GM10266 (cell line): Measurements from ENCODE around the gene MCHR2.

ENCODE experiments used
- DNase-seq: peaks from one replicate; pipeline ENCODE4 v3.0.0; 2012; ENCODE audit errors: extremely low spot score
- TF ChIP-seq, protein P1 (sequence below): IDR thresholded peaks from 2 replicates; pipeline ENCODE4 v1.5.1; 2012; ENCODE audit warnings: mild to moderate bottlenecking, low read depth; ENCODE audit not compliant: control insufficient read depth, insufficient read depth; ENCODE audit errors: missing control alignments

The MCHR2 gene

DNA sequence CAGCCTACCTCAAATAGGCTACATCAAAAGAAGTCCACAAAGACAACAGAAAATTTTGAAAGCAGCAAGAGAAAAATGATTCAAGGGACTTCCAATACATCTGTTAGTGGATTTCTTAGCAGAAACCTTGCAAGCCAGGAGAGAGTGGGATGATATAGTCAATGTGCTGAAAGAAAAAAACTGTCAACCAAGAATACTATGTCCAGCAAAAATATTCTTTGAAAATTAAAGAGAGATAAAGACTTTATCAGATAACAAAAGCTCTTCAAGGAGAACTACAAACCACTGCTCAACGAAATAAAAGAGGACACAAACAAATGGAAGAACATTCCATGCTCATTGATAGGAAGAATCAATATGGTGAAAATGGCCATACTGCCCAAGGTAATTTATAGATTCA lies 34.0 kb downstream of the MCHR2 start:
- TF ChIP-seq, protein P1, sequence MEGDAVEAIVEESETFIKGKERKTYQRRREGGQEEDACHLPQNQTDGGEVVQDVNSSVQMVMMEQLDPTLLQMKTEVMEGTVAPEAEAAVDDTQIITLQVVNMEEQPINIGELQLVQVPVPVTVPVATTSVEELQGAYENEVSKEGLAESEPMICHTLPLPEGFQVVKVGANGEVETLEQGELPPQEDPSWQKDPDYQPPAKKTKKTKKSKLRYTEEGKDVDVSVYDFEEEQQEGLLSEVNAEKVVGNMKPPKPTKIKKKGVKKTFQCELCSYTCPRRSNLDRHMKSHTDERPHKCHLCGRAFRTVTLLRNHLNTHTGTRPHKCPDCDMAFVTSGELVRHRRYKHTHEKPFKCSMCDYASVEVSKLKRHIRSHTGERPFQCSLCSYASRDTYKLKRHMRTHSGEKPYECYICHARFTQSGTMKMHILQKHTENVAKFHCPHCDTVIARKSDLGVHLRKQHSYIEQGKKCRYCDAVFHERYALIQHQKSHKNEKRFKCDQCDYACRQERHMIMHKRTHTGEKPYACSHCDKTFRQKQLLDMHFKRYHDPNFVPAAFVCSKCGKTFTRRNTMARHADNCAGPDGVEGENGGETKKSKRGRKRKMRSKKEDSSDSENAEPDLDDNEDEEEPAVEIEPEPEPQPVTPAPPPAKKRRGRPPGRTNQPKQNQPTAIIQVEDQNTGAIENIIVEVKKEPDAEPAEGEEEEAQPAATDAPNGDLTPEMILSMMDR, result no peak
- no peak for DNase-seq

DNA sequence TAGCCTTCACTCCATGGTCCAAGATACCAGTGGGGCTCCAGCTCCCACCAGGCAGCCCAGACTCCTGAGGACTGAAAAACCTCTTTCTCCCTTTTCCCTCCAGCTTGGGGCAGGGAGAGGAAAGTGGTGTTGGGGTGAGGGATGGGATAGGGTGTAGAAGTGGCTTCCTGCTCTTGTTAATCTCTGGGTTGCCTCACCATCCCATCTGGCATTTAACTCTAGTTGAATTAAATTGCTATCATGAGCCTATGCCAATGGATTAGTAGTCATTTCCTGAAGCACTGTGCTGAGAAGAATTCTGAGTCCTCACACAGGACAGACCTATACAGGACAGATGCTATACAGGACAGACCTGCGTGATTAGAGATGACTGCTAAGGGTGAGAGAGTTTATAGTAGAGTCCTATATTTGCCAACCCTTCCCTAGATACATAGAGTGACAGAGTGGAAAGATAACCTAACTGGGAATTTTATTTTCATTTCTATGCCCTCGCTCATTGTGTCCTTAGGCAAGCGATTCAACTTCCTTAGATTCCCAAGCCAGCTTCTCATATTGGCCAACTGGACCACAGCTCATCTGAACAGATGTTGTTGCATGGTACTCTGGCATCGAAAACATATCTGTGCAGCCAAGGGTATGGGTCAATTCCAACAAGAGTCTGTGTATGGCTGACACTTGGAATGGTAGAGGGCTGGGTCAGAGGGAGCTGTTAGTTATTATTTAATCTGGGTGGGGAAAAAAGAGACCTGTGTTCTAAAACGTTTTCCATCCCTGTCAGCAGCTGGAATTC lies 42.8 kb downstream of the MCHR2 start:
- TF ChIP-seq, protein P1, result no peak
- DNase-seq, result no peak

DNA sequence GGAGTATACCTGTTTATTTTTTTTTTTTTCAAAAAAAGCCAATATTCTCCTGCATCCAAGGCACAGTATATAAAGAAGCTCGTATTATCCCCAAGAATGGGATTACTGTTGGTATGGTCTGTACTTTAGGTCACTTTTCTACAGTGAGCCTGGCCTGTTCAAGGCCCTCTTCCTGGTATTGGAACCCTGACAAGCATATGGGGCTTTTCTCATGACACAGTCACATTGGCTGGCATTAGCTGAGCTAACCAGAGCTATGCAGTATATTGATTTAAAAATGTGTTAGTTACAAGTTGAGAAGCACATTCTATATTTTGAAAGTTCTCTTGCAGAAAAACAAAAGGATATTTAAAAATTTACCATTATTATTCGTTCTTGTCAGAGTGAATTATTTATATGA lies 48.0 kb downstream of the MCHR2 start:
- TF ChIP-seq, protein P1, result no peak
- DNase-seq, result no peak

DNA sequence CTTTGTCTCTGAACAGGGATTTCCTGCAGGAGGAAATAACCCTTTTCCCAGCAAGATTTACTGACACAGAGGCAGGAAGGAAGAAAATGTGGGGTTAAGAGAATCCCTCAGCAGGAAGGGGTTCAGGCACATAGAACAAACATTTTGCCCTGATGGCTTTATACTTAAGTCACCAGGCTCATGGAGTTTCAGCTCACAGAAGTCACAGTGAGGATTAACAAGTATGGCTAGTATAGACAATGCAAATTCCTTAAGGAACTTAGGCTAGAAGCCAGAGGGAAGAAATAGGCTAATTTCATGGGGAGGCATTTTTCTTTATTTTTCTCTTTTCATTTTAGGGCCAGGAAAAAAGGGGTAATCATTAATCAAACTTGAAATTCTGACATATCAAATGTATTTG lies 50.2 kb downstream of the MCHR2 start:
- TF ChIP-seq, protein P1, result no peak
- DNase-seq, result no peak

DNA sequence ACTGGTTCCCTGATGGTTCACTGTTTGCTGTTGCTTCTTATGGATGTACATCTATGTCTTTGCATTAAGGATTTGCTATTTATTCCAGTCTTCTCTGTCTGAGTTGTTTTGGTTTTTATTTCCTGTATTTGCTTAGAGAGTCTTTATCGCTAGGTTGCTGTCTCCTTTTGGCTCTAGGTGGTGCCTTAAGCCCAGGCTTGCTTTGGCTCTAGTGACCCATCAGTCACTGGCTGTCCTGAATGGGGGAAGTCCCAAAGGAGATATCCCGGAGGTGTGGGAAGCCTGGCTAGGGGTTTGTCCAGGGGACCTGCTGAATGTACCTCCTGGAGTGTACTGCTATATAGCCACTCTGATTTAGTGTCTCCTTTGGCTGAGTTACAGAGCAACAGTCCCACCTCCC lies 53.4 kb downstream of the MCHR2 start:
- TF ChIP-seq, protein P1, result no peak
- DNase-seq, result no peak

DNA sequence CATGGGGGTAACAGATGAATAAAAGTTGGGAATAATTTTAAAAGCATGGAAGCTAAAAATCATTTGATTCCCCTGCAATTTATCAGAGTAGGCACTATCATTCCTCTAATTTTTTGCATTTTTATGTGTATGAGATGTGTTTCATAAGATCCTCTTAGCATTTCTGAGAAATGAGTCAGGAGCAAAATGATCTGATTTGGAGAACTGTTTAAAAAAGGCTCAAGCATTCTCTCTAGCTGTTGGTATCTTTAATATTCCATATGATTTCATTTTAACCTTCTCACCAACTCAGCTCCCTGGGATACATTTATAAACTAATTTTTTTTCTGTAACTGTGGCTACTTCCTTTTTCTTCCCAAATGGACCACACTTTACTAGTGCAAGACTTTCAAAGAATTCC lies 60.9 kb downstream of the MCHR2 start:
- TF ChIP-seq, protein P1, result no peak
- DNase-seq, result no peak

DNA sequence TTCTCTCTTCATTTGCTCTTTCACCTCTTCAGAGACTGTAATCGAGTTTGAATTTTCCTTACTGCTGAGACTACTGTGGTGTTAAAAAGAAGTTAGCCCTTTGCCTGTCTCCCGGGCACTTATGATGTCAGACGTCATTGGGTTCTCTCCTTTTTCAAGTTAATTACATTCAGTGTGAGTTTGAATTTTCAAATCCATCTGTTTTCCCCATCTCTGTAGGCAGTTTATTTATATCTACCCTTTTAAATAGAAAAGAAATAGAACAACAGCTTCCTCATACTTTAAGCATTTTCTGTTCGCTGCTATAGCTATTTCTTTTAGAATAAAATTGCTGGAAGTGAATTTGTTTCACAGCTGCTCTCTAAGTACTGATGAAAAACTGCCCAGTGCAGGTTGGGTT lies 81.4 kb downstream of the MCHR2 start:
- no peak for DNase-seq
- TF ChIP-seq, protein P1, result no peak
